NCI-H226 (cell line): ENCODE results near the gene MATCAP1.

Experiments
- DNase-seq: peaks from one replicate; pipeline ENCODE4 v3.0.0-alpha.2; 2015

The MATCAP1 gene

DNA sequence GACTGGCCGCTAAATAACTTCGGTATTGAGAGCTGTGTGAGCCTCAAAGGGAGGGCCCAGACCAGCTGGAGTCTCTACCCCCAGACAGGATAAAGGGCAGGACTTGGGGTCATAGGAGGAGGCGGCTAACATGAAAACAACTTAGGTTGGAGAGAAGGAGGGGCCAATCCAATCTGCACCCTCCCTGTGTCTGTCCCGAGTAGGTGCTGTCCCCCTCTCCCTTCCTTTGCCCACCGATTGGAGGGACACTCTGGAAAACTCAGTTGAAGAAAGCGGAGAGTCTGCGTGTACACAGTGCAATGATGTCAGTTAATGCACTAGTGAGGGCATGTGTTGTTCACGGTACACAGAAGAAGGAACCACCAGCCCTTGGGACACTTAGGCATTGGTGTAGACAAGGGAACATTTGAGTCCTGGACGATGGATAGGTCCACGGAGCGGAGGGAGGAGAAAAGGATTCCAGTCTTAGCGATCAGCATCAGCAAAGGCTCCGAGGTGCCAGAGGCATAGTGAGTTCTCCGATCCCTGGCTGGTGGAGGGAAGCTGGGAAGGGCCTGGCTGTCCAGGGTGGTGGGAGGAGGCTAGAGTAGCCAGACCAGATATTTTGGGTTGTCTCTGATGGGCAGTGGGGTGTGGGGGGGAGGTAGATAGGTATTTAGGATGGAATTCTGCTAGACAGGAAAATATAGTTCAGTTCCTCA is 12.7 kb downstream of the MATCAP1 start:
- DNase-seq = no peak

DNA sequence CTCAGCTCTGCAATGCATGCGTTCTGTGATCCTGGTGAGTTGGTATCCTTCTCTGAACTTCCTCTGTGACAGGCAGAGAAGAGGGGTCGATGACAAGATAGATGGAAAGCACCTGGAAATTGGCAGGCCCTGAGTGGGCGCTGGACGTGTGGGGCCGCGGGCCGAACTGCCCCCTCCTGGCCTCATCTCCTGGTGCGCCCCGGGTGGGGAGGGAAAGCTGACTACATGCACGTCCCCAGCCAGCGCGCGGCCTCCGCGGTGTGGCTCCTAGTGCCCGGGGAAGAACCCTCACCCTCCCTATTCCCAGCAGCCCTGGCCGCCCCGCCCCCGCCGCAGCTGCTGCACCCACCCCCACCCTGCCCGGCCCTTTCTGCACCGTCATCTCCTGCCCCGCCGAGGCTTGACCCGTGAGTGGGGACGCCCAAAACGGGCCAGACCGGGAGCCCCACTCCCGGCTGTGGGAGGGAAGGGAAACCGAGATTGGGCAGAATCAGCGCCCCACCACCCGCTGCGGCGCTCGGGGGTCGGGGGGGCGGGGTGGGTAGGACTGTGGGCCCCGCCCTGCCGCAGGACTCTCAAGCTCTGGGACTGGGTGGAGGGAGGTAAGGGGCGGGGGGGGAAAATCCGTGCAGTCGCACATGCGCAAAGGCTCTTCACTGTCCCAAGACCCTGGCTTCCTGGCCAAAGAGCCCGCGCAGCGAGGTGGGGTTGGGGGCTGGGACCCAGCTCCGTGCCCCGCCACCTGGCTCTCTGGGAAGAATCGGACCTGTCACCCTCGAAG is 13.4 kb downstream of the MATCAP1 start, which contains the start of gene NOL3:
Gene NOL3 (plus strand): TSS at position 371 of the 781 bp plus-strand sequence.
- DNase-seq = peak; percentile 67

DNA sequence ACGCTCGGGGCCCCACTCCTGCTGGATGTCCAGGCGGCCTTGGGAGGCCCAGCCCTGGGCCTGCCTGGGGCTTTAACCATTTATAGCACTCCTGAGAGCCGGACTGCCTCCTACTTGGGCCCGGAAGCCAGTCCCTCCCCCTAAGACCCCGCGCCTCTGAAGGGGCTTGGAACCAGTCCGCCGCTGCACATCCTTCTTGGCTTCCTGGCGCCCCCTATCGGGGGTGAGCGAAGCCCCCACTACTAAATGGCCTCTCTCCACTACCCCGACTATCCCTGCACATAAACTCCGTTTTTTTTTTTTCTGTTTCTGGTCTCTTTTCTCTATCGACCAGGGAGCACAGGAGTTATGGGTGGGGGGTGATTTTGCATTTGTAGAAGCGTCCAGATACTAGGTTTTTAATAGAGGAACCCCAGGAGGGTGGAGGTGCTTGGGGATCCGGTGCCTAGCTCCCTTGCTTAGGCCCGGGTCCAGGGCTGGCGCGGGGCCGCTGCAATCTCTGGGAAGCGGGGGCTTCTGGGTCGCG is 14.1 kb downstream of the MATCAP1 start:
- no peak for DNase-seq

DNA sequence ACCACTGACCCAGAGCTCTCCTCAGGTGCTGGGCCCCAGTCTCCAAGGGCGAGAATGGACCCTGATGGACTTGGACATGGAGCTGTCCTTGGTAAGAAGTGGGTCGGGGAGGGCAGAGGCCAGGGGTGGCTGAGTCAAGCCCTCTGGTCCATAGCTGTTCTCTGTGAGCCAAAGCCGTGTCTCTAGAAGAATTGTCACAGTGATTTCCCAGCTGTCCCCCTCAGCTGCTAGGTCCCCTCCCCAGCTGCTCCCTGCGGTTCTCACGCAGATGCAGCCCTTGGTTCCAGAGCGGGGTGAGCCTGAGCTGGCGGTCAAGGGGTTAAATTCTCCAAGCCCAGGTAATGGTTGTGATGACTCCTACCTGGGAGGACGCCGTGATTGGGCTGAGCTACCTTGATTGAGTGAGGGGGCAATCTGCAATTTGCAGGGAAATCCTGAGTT is 14.7 kb downstream of the MATCAP1 start:
- no peak for DNase-seq

DNA sequence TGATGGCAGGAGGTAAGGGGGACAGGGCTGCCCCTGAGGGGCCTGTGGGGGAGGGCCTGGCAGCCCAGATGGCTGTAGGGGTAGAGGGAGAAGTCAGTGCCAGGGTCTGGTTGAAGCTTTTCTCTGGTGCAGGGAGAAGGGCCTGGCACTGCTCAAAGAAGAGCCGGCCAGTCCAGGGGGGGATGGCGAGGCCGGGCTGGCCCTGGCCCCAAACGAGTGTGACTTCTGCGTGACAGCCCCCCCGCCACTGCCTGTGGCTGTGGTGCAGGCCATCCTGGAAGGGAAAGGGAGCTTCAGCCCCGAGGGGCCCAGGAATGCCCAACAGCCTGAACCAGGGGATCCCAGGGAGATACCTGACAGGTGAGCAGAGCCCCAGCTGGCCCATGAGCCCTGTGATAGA is 16.2 kb downstream of the MATCAP1 start:
- no peak for DNase-seq

DNA sequence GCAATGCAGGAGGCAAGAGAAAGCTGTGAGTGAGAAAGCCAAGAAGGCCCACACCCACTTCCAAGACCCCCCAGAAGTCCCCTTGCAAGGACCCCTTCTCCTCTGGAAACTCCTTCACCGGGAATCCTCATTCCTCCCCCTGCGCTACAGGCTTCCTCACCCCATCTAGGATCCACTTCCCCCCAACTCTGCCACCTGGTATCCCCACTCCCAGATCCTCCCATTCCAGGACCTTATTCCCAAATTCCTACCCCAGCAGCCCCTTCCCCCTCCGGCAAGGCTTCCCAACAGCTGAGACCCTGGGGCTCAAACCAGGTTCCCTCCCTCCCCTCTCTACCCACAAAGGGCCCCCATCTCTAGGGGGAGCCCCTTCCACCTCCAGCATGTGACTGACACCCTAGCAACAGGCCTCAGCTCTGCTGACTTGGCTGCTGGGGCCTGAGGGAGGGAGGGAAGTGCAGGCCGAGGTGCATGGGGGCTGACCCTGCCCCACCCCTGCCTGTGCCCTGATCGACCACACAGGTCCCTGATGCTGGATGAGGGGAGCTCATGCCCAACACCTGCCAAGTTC is 17.1 kb downstream of the MATCAP1 start:
- DNase-seq = no peak

DNA sequence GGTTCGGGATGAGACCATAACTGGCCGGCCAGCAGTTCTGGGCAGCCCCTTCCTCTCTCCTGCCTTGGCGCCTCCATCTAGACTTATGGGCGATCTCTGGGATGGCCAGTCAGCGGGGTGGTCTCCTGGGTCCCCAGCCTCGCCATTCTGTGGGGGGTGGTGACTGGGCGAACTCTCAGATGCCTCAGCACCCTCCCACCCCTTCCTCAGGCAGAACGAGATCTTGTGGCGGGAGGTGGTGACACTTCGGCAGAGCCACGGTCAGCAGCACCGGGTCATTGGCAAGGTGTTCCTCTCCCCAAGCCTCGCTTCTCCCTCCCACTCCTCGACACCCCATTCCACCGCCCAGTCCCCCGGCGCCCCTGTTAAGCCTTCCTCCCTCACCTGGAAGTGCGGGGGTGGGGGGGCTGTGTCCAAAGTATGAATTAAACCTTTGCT is 17.6 kb downstream of the MATCAP1 start:
- no peak for DNase-seq

DNA sequence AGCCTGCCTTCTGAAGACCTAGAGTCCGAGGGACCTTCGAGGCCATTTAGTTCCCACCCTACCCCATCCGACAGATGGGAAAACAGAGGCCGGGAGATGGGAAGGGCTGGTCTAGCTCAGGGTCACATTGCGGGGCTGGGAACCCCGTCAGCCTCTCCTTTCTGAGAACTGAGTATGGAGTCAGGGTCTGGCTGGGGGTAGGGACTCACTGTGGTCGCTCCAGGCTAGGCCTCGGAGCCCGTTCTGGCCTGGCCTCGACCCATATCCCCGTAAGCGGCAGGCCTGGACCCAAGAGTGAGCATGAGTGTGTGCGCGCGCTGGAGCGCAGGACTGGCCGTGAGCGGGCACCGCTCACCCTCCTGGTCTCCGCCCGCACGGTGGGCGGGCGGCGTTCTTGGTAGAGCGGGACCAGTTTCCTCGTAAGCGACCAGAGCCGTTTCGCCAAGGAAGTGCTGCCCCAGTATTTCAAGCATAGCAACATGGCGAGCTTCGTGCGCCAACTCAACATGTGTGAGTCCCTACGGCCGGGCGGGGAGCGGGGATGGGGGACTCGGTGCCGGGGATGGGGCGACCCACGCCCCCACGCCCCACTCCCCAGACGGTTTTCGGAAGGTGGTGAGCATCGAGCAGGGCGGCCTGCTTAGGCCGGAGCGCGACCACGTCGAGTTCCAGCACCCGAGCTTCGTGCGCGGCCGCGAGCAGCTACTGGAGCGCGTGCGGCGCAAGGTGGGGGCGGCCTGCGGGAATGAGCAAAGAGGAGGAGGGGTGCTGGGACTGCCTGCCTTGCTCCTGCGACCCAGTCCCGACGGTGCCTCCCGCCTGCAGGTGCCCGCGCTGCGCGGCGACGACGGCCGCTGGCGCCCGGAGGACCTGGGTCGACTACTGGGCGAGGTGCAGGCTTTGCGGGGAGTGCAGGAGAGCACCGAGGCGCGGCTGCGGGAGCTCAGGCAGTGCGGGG is 18.4 kb downstream of the MATCAP1 start:
- DNase-seq = no peak

DNA sequence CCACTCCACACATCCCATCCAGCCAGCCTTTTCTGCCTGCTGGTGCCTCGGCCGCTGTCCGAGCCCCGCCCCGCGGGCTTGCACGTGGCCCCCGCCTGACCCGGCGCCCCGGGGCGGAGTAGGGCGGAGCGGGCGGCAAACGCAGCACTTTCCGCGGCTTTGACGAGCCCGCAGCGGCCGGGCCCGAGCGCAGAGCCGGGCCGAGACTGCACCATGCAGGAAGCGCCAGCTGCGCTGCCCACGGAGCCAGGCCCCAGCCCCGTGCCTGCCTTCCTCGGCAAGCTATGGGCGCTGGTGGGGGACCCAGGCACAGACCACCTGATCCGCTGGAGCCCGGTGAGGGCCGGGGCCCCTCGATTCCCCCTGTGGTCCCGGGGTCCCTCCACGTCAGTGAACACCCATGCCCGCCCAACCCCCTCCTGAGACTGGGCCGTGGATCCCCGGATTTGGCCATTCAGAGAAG is 19.1 kb downstream of the MATCAP1 start, which contains the start of gene HSF4:
Gene HSF4 (plus strand): TSS at position 147 of the 463 bp plus-strand sequence. CDS start 67 bp downstream, at position 214.
- peak; percentile 36 for DNase-seq

DNA sequence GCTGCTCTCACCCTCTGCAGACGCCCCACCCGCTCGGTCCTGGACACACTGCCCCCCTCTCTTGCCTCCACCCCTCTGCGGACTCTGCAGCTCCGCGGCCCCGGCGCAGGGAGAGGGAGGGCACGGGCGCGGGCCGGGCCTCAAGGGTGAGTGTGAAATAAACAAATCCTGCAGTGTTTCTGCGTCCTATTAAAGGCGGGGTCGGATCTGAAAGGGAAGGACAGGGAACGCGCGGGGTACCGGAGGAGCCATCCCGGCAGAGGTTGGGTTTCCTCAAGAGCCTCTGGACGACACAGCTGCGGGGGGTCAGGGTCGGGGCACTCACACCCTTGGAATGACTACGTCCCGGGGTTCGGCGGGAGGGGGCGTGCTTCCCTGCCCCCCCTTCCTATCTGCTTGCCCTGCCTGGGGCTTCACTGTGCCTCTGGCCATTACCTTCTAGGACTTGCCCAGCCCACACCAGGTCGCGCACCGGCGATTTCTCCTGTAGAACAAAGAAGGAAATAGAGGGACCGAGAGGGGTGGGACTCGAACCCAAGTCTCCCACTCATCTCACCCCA is 19.7 kb downstream of the MATCAP1 start:
- no peak for DNase-seq

DNA sequence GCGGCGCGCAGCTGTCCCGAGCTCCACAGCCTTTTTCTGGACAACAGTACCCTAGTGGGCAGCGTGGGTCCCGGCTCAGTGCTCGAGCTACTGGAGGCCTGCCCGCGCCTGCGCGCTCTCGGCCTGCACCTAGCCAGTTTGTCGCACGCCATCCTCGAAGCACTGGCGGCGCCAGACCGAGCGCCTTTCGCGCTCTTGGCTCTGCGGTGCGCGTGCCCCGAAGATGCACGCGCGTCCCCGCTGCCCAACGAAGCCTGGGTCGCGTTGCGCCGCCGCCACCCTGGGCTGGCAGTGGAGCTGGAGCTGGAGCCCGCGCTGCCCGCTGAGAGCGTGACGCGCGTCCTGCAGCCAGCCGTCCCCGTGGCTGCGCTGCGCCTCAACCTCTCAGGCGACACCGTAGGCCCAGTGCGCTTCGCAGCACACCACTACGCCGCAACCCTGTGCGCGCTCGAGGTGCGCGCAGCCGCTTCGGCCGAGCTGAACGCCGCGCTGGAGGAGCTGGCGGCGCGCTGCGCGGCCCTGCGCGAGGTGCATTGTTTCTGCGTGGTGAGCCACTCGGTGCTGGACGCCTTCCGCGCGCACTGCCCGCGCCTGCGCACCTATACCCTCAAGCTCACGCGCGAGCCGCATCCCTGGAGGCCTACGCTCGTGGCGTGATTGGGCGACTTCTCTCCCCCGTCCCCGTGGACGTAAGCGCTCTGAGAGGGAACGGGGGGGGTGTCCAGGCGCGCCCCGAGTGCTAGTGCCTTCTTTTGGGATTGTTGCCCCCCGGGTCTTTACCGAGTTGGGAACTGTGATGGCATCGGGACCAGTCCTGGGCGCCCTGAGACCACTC is 20.4 kb downstream of the MATCAP1 start:
- DNase-seq = no peak

DNA sequence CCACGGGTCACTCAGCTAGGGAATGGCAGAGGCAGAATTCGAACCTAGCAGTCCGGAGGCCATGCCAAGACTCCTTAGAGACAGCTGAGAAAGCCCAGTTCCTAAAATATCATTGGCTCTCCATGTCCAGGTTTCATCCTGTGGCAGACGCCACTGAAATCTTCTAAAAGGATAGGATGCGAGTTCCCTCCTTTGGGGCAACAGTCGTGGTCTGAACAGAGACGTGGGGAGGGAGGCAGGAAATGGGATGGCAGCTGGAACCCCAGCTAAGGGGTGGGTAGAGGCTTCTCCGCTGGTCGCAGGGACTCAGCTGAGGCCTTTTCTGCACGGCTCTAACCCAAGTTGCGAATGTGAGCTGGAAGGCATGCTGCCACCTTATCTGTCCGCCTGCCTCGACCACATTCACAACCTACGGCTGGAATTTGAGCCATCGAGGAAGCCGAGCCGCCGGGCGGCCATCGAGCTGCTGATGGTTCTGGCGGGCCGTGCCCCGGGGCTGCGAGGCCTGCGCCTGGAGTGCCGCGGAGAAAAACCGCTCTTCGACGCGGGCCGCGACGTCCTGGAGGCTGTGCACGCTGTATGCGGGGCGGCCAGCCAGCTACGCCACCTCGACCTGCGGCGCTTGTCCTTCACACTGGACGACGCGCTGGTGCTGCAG is 21.1 kb downstream of the MATCAP1 start:
- DNase-seq = no peak

DNA sequence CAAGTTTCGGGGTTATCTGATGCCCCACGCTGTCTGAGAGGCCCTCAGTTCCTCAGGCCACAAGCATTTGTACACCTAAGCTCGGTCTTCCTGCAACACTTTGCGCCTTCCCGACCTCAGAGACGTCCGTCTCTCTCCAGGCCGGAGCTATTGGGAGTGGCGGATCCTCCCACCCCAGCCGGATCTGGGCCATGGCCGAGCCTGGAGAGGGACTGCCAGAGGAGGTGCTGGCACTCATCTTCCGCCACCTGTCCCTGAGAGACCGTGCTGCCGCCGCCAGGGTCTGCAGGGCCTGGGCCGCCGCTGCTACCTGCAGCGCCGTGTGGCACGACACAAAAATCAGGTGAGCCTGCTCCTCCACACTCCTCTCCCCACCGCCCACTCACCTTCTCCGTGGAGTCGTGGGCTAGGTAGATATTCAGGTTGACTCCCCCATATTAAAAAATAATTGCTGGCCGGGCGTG is 22.1 kb downstream of the MATCAP1 start:
- no peak for DNase-seq

DNA sequence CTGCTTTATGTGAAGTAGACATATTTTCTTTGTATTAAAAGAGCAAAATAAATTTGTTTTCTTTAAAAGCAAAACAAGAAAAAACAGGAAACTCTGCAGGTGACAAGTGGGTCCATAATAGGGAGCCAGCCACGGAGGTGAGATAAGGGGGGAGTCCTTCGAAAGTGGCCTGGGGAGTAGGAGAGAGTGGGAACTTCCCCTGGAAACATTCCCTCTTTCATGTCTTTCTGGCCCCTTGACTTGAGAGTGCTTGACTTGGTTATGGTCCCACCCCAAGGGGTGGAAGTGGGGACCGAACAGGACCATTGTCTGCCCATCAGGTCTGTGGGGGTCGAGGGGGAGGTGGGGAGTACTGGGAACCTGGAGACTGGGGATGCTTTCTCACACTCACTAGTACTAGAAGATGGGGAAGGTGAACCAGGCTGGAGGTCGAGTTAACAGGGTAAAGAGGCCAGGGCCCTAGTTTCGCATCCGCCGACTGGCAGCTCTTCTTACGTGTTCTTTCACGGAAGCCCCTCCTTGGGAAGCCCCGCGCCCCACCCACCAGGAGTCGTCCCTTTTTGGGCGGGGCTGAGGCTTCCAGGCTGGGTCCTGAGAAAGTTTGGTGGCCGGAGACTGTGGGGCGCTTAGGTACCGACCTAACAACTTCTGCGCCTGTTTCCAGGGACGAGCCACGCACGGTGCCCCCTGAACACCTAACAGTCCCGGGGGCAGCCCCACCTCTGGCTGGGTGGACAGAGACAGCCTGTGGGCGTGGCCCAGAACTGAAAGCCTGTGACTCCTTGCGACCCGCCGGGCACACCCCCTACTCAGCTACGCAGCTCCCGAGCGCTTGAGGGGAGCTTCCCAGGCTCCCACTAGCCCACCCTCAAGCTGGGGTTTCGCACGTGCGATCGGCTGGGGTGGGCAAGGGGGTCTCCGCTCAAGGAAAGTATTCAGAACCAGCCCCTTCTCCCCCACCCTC is 24.8 kb downstream of the MATCAP1 start:
- DNase-seq = no peak

DNA sequence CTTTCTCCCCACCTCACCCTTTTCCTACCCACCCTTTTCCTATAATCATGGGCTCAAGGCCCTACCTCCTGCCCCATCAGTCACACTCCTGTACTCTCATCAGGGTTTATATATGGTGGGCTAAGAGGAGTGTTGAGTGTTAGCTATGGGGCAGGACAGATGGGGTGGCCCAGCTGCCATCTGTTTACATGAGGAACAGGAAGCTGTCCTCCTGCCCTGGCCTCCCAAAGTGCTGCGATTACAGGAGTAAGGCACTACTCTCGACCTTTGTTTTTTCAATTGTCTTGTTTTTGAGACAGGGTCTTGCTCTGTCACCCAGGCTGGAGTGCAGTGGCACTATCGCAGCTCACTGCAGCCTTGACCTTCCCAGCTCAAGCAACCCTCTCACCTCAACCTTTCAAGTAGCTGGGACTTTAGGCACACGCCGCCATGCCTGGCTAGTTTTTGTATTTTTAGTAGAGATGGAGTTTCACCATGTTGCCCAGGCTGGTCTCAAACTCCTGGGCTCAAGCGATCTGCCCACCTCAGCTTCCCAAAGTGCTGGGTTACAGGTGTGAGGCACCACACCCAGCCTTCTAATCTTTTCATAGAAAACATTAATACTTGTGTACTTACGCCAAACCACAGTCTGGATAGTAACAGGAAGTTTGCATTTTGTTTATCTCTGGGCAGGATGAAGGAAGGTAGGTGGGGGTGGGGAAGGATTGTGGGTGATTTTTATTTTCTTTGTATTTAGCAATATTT is 25.7 kb downstream of the MATCAP1 start:
- no peak for DNase-seq

DNA sequence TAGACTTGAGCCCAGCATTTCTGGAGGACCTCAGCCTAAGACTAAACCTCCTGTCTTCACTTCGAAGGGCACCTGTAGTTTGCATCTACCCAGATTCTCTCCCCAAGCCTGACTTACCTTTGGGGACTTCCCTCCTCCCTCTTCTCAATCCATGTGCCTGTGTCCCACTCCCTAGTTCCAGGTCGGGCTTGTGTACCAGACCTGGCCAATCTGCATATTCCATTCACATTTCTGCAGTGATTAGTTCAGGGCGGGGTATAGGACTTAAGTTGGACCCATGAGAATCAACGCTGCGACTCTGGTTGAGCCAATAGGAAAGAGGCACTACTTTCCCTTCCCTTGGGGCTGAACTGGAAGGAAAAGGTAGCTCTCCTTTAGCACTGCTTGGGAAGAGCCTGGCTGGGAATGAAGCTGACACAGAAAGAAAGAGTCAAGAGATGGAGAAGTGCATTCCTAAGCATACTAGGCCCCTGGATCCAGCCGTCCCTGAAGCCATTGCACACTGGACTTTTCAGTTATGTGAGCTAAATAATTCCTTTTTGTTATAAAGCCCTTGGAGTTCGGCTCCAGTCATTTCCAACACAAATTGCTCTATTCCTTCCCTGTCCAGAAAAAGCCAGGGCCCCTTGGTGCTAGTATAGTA is 26.5 kb downstream of the MATCAP1 start:
- DNase-seq = no peak

DNA sequence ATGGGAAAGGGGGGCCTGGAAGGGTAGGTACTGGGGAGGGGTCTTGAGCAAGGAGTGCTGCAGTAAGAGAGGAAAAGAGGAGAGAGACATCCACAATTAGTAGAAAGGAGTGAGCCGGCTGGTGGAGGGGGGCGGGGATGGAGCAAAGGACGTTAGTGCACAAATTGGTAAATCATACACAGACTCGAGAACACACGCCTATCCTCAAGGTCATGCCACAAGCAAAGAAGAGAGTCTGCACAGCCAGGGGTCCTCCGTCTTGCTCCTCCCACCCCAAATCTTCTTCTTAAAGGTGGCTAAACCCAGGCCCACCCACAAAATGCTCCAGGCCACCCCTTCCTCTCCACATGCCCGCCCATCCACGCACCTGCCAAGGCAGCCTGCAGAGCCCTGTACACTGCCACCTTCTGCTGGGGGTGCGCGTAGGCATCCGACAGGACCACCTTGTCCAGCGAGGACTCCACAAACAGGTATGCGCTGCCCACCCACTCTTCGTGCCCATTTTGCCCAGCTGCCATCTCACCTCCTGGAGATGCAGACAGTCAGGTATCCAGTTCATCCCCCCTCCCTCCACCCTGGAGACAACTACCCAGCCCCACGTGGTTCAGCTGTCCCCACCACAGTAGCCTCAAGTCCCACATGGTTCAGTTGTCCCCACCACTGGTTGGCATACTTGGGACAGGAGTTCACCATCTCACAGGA is 27.5 kb downstream of the MATCAP1 start:
- no peak for DNase-seq
